GM12891 (cell line): ENCODE data around the gene NCBP1. TPM values are rescaled to one million over a fixed set of nuclear protein-coding genes. Genes with fewer than 3 reads are reported as not detected.
A peak's percentile ranks its signal among the peaks of the same experiment; 100 is the strongest.
"Not testable (repeated sequence)": the region's sequence is repeated elsewhere in the genome, so short reads cannot be mapped to it uniquely, and the experiment has no call there.

Experiments
- DNase-seq: peaks from one replicate; pipeline ENCODE4 v3.0.0; 2011; ENCODE audit warnings: low spot score; ENCODE audit not compliant: insufficient read length
- FAIRE-seq: peaks from 2 replicates; lab custom pipeline; 2011; peaks lifted over from hg19 to GRCh38; lab: Jason Lieb, UNC
- PAX5 ChIP-seq: IDR thresholded peaks from 2 replicates; pipeline ENCODE4 v1.6.1; 2011; ENCODE audit warnings: low read length, moderate library complexity, mild to moderate bottlenecking; ENCODE audit not compliant: insufficient read depth, severe bottlenecking
- POLR2A ChIP-seq: IDR thresholded peaks from 2 replicates; pipeline ENCODE4 v1.6.1; 2011; ENCODE audit warnings: low read depth, low read length, control low read depth
- POLR2AphosphoS5 ChIP-seq: IDR thresholded peaks from 2 replicates; pipeline ENCODE4 v1.6.1; 2011; ENCODE audit warnings: low read depth, low read length, control low read depth
- POU2F2 ChIP-seq: IDR thresholded peaks from 2 replicates; pipeline ENCODE4 v1.6.1; 2011; ENCODE audit warnings: low read depth, mild to moderate bottlenecking, control low read depth, low read length, moderate library complexity
- SPI1 ChIP-seq: IDR thresholded peaks from 2 replicates; pipeline ENCODE4 v1.6.1; 2011; ENCODE audit warnings: low read depth, low read length, control low read depth
- TAF1 ChIP-seq: IDR thresholded peaks from 2 replicates; pipeline ENCODE4 v1.6.1; 2011; ENCODE audit warnings: low read depth, low read length, control low read depth
- polyA plus RNA-seq: library from polyadenylated mRNA; unstranded; fragments of >200 nt; gene quantifications from one replicate; pipeline ENCODE4 v1.2.1, GENCODE V29; 2012; ENCODE audit warnings: low read depth, missing spikeins, inconsistent platforms; ENCODE audit not compliant: missing spikeins

NCBP1 gene, protein sequence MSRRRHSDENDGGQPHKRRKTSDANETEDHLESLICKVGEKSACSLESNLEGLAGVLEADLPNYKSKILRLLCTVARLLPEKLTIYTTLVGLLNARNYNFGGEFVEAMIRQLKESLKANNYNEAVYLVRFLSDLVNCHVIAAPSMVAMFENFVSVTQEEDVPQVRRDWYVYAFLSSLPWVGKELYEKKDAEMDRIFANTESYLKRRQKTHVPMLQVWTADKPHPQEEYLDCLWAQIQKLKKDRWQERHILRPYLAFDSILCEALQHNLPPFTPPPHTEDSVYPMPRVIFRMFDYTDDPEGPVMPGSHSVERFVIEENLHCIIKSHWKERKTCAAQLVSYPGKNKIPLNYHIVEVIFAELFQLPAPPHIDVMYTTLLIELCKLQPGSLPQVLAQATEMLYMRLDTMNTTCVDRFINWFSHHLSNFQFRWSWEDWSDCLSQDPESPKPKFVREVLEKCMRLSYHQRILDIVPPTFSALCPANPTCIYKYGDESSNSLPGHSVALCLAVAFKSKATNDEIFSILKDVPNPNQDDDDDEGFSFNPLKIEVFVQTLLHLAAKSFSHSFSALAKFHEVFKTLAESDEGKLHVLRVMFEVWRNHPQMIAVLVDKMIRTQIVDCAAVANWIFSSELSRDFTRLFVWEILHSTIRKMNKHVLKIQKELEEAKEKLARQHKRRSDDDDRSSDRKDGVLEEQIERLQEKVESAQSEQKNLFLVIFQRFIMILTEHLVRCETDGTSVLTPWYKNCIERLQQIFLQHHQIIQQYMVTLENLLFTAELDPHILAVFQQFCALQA
- 18.2 TPM for polyA plus RNA-seq

- FAIRE-seq (peak; percentile 97), DNase-seq (peak; percentile 82)
- peak; percentile 81 for TF ChIP-seq POLR2AphosphoS5
- no peak for TF ChIP-seq SPI1
- TF ChIP-seq POU2F2, result no peak
- TF ChIP-seq POLR2A, result peak; percentile 49
- TF ChIP-seq TAF1, result peak; percentile 73; the same call in 1 of the 2 replicates
- TF ChIP-seq PAX5, result peak; percentile 19
These were observed at the start of gene NCBP1, which contains the start of gene TSTD2 for GRCh38 chr9:97632985-97633858. NCBP1 (plus strand) TSS chr9:97633821; CDS start chr9:97633882, 61 bp downstream. TSTD2 (minus strand) TSS chr9:97633368; CDS start chr9:97627562, 5,806 bp downstream.

GRCh38 chr9:97584778-97585177, 48.8 kb upstream of the NCBP1 start:
- FAIRE-seq, result not testable (repeated sequence)

DNA sequence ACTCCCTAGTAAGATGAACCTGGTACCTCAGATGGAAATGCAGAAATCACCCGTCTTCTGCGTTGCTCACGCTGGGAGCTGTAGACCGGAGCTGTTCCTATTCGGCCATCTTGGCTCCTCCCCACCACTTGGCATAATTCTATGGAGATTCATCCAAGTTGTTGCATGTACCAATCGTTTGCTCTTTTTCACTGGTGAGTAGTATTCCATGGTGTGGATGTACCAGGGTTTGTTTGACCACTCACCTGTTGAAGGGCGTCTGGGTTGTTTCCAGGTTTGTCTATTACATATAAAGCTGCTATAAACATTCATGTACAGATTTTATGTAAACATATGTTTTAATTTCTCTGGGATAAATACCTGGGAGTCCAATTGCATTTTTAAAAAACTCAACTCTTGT, 46.7 kb upstream of the NCBP1 start:
- not testable (repeated sequence) for FAIRE-seq, DNase-seq

More at GRCh38 chr9:97584778-97585177, 48.8 kb upstream of the NCBP1 start:
- DNase-seq, result not testable (repeated sequence)

GRCh38 chr9:97591535-97591934, 42.1 kb upstream of the NCBP1 start:
- TF ChIP-seq SPI1 (0 out of 2 replicates have a peak, but pooled peaks have one; percentile 2), POLR2AphosphoS5 (no peak)
- DNase-seq, result no peak
- peak; percentile 54 for FAIRE-seq

DNA sequence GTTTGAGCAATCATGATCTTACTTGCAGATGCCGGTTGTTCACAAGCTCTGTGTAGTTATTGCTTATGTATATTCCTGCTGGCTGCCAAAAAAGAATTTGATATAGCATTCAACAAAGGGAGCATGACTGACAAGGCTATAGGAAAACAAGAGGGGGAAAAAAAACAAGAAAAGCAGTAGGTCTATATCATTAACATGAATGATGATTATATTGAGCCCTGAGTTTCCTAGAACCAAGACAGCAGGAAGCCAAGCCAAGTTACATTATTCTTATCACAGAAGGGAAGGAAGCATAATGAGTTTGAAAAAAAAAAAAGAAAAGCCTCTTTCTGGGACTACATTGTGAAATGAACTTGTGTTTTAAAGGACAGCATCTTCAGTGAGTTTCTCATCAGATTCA, 41.5 kb upstream of the NCBP1 start:
- TF ChIP-seq POLR2AphosphoS5, result no peak
- no peak for TF ChIP-seq TAF1
- no peak for TF ChIP-seq PAX5
- TF ChIP-seq POLR2A, result no peak
- no peak for FAIRE-seq
- DNase-seq, result no peak

GRCh38 chr9:97593960-97594359, 39.7 kb upstream of the NCBP1 start:
- TF ChIP-seq POU2F2, result no peak
- TF ChIP-seq TAF1, result no peak
- TF ChIP-seq POLR2AphosphoS5, result no peak
- FAIRE-seq (no peak), DNase-seq (no peak)

DNA sequence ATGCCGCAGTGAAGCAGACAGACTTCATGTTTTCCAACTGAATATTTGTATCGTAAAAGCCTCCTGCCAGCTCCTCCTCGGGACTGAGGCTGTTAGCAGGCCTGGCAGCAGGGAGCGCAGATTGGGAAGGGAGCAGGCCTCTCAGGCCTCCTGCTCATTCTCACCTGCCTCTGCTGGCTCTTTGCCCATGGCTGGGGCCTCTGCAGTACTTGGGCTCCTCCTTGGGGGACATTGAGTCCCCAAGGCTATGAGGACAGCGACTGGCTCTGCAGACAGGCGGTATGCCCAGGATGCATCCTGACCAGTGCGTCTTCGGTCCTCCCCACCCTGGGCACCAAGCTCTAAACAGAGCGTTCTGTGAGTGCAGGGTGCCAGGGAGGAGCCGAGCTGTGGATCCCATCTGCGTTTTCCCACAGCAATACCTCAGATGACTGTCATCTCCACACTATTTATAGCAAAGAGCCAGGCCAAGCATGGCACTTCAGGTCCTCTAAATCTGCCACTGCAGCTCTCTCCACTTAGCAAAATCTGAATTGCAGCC, 39.2 kb upstream of the NCBP1 start:
- DNase-seq (no peak), FAIRE-seq (no peak)

GRCh38 chr9:97596906-97597305, 36.7 kb upstream of the NCBP1 start:
- FAIRE-seq (no peak), DNase-seq (no peak)
- no peak for TF ChIP-seq PAX5
- no peak for TF ChIP-seq POU2F2
- TF ChIP-seq TAF1, result no peak
- no peak for TF ChIP-seq SPI1
- TF ChIP-seq POLR2A, result no peak
- TF ChIP-seq POLR2AphosphoS5, result no peak

More for the DNA sequence above, 39.2 kb upstream of the NCBP1 start:
- no peak for TF ChIP-seq POU2F2
- no peak for TF ChIP-seq SPI1
- no peak for TF ChIP-seq PAX5

DNA sequence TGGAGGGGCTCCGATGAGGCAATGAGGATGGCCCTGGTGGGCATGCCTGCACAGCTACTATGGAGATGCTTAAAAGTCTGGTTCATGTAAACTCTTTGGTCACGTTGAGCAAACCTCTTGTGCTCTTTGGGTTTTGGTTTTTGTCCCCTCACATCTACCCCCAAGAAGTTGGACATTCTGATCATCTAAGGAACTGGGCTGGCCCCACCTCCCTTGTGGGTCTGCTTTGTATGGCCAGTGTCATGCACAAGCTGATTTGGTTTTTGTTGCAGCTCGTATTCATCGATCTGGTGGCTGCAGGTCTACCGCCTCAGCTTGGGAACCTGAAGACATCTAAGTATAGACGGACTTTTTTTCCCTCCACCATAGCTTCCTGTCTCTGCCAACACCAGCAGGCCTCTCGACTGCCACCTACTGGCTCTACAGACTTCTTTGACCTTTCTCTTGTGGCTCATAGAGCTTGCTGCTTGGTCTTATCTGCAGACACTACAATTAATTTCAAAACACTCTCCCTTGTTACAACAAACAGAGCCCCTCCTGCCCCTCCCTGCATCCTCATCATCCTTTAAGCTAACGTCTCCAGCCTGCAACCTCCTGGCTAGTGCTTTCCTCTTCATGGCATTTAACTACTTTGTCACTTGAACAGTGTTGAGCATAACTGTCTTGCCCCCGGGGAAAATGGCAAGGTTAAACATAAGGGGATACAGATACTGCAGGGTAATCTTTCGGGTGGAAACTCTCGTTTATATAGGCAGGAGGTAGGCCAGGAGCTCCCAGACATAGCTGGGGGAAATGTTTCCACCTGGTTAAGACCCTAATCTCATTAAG, 34.9 kb upstream of the NCBP1 start:
- no peak for TF ChIP-seq POLR2AphosphoS5
- 0 out of 2 replicates have a peak, but pooled peaks have one; percentile 5 for TF ChIP-seq POLR2A
- no peak for TF ChIP-seq TAF1
- no peak for TF ChIP-seq PAX5
- peak; percentile 16 for TF ChIP-seq SPI1
- peak; percentile 46 for DNase-seq
- peak; percentile 75 for FAIRE-seq
